ENCODE data around the gene PSEN1. TPM values are rescaled to one million over a fixed set of nuclear protein-coding genes. Genes with fewer than 3 reads are reported as not detected.

Gene PSEN1
- total RNA-seq, 1 experiment from 2014 or later: 26.9 TPM

DNA sequence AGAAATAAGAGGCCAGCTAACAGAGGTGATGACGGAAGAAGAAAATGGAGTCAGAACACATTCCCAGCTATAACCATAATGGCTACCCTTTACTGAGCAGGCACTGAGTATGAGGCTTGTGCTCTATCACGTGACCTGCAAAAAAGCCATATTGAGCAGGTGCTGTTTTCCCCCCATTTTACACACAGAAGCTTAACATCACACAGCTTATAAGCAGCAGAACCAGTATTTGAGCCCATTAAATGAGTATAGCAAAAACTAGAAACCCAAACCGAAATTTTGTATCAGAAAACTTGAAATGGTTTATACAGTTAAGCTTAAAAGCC, 129.4 kb downstream of the PSEN1 start:
- no peaks in the 10 kb centered on the region for H3K9me2 ChIP-seq (ENCODE audit: insufficient read depth)
- DNase-seq (ENCODE audit: low read depth, low spot score): no peak
- no peak overlapping the region for H3K4me2 ChIP-seq (ENCODE audit: low read length)
- intact Hi-C loops (cut with micrococcal nuclease): no loop called here
- no peak for ATAC-seq
- POLR2A ChIA-PET: no interaction called here
- no peak overlapping the region for H3K9ac ChIP-seq (ENCODE audit: low read length)
- no peak overlapping the region for H3K4me3 ChIP-seq (replicated peaks in 1 of 2; ENCODE audit: low read depth in 1 of 2, low read length in 2 of 2)
- TF ChIP-seq, protein P1, sequence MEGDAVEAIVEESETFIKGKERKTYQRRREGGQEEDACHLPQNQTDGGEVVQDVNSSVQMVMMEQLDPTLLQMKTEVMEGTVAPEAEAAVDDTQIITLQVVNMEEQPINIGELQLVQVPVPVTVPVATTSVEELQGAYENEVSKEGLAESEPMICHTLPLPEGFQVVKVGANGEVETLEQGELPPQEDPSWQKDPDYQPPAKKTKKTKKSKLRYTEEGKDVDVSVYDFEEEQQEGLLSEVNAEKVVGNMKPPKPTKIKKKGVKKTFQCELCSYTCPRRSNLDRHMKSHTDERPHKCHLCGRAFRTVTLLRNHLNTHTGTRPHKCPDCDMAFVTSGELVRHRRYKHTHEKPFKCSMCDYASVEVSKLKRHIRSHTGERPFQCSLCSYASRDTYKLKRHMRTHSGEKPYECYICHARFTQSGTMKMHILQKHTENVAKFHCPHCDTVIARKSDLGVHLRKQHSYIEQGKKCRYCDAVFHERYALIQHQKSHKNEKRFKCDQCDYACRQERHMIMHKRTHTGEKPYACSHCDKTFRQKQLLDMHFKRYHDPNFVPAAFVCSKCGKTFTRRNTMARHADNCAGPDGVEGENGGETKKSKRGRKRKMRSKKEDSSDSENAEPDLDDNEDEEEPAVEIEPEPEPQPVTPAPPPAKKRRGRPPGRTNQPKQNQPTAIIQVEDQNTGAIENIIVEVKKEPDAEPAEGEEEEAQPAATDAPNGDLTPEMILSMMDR (IDR thresholded peaks at IDR 0.05 in 2 of 3, conservative IDR thresholded peaks at IDR 0.05 in 1 of 3; ENCODE audit: borderline replicate concordance in 1 of 3, insufficient read depth in 1 of 3, low read depth in 2 of 3, low read length in 2 of 3): no peak
- TF ChIP-seq ZFX (IDR thresholded peaks at IDR 0.05): no peak
- no peak for TF ChIP-seq EGR1 (IDR thresholded peaks at IDR 0.05; ENCODE audit: low read depth)
- TF ChIP-seq YY1 (IDR thresholded peaks at IDR 0.05; ENCODE audit: extremely low read depth, insufficient replicate concordance, low read depth, low read length): no peak
- TF ChIP-seq, protein P2, sequence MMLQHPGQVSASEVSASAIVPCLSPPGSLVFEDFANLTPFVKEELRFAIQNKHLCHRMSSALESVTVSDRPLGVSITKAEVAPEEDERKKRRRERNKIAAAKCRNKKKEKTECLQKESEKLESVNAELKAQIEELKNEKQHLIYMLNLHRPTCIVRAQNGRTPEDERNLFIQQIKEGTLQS (IDR thresholded peaks at IDR 0.05): no peak
- no peak for TF ChIP-seq SIN3A (IDR thresholded peaks at IDR 0.05; ENCODE audit: low read depth)
- TF ChIP-seq SP1 (IDR thresholded peaks at IDR 0.05; ENCODE audit: low read depth): no peak
- TF ChIP-seq TCF7L2 (IDR thresholded peaks at IDR 0.05; ENCODE audit: borderline replicate concordance, extremely low read depth, insufficient read depth, insufficient read length): no peak
- TF ChIP-seq POLR2AphosphoS5 (IDR thresholded peaks at IDR 0.05; ENCODE audit: low read depth, low read length): no peak
- no peak for TF ChIP-seq EZH2 (IDR thresholded peaks at IDR 0.05)
- no peak for TF ChIP-seq CEBPB (IDR thresholded peaks at IDR 0.05; ENCODE audit: low read depth)
- no peak for TF ChIP-seq EZH2phosphoT487 (IDR thresholded peaks at IDR 0.05; ENCODE audit: borderline replicate concordance)
- TF ChIP-seq, protein P3, sequence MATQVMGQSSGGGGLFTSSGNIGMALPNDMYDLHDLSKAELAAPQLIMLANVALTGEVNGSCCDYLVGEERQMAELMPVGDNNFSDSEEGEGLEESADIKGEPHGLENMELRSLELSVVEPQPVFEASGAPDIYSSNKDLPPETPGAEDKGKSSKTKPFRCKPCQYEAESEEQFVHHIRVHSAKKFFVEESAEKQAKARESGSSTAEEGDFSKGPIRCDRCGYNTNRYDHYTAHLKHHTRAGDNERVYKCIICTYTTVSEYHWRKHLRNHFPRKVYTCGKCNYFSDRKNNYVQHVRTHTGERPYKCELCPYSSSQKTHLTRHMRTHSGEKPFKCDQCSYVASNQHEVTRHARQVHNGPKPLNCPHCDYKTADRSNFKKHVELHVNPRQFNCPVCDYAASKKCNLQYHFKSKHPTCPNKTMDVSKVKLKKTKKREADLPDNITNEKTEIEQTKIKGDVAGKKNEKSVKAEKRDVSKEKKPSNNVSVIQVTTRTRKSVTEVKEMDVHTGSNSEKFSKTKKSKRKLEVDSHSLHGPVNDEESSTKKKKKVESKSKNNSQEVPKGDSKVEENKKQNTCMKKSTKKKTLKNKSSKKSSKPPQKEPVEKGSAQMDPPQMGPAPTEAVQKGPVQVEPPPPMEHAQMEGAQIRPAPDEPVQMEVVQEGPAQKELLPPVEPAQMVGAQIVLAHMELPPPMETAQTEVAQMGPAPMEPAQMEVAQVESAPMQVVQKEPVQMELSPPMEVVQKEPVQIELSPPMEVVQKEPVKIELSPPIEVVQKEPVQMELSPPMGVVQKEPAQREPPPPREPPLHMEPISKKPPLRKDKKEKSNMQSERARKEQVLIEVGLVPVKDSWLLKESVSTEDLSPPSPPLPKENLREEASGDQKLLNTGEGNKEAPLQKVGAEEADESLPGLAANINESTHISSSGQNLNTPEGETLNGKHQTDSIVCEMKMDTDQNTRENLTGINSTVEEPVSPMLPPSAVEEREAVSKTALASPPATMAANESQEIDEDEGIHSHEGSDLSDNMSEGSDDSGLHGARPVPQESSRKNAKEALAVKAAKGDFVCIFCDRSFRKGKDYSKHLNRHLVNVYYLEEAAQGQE (IDR thresholded peaks at IDR 0.05; ENCODE audit: low read depth): no peak
- TF ChIP-seq ELF1 (IDR thresholded peaks at IDR 0.05; ENCODE audit: borderline replicate concordance, low read depth): no peak
- no peak for TF ChIP-seq SRF (IDR thresholded peaks at IDR 0.05; ENCODE audit: low read depth)
- TF ChIP-seq JUND (IDR thresholded peaks at IDR 0.05): no peak
- no peaks in the 10 kb centered on the region for H3K9me3 ChIP-seq (ENCODE audit: control insufficient read depth in 1 of 2, insufficient read depth in 1 of 2, low read depth in 1 of 2, low read length in 2 of 2)
- H3K79me2 ChIP-seq (ENCODE audit: insufficient read depth, low read length): no peaks in the 10 kb centered on the region
- H3K27ac ChIP-seq (ENCODE audit: low read depth, low read length): no peak overlapping the region
- no peaks in the 10 kb centered on the region for H4K20me1 ChIP-seq (ENCODE audit: insufficient read depth)
- RAD21 ChIA-PET (ENCODE audit: low non-redundant PET in 1 of 2, low total read pairs in 2 of 2, uncharacterized antibody in 2 of 2, unreplicated experiment in 2 of 2): no interaction called here
- H2AFZ ChIP-seq (ENCODE audit: low read depth, low read length, poor library complexity, severe bottlenecking): no peak overlapping the region
- BruUV-seq (replicated peaks): no TSS peak
- CTCF ChIA-PET: no interaction called here
- H3K27me3 ChIP-seq (ENCODE audit: insufficient read depth, low read length): no peaks in the 10 kb centered on the region
- H3K4me1 ChIP-seq (ENCODE audit: control insufficient read depth in 1 of 2, insufficient read depth in 2 of 2, low read length in 2 of 2): no peaks in the 10 kb centered on the region
- H3K36me3 ChIP-seq (ENCODE audit: control insufficient read depth in 1 of 2, insufficient read depth in 2 of 2, low read length in 2 of 2): no peaks in the 10 kb centered on the region

All from HCT116 (cell line).